Activated CD4-positive, alpha-beta T cell treated with anti-CD3 and anti-CD28 coated beads for 48 hours (primary cell): ENCODE data around the gene MKLN1.

ENCODE experiments used
- DNase-seq: peaks from one replicate; pipeline ENCODE4 v3.0.0-alpha.2; 2020

MKLN1 gene

GRCh38 chr7:131471250-131472004 lies 143.8 kb downstream of the MKLN1 start:
- no peak for DNase-seq

- DNase-seq = no peak
These were observed 149.1 kb downstream of the MKLN1 start for GRCh38 chr7:131476740-131477139.

- no peak for DNase-seq
These were observed 153.0 kb downstream of the MKLN1 start for GRCh38 chr7:131480384-131481315.

- no peak for DNase-seq
These were observed 155.1 kb downstream of the MKLN1 start for GRCh38 chr7:131482800-131483199.

- no peak for DNase-seq
These were observed 155.9 kb downstream of the MKLN1 start for GRCh38 chr7:131483586-131483985.

GRCh38 chr7:131486346-131486745 lies 158.7 kb downstream of the MKLN1 start:
- no peak for DNase-seq

- no peak for DNase-seq
These were observed 159.5 kb downstream of the MKLN1 start for GRCh38 chr7:131487217-131487616.

- no peak for DNase-seq
These were observed 160.7 kb downstream of the MKLN1 start for GRCh38 chr7:131488361-131488760.

- DNase-seq = no peak
These were observed 161.5 kb downstream of the MKLN1 start for GRCh38 chr7:131489196-131489595.

- no peak for DNase-seq
These were observed 162.2 kb downstream of the MKLN1 start for GRCh38 chr7:131489881-131490280.

- no peak for DNase-seq
These were observed 165.4 kb downstream of the MKLN1 start for GRCh38 chr7:131493081-131493480.

- no peak for DNase-seq
These were observed 165.9 kb downstream of the MKLN1 start for GRCh38 chr7:131493581-131493980.

GRCh38 chr7:131494182-131494581 lies 166.5 kb downstream of the MKLN1 start:
- no peak for DNase-seq

- DNase-seq = no peak
These were observed 168.2 kb downstream of the MKLN1 start for GRCh38 chr7:131495669-131496498.

GRCh38 chr7:131497454-131497853 lies 169.8 kb downstream of the MKLN1 start:
- no peak for DNase-seq

- DNase-seq = no peak
These were observed 170.7 kb downstream of the MKLN1 start for GRCh38 chr7:131498237-131498885.

GRCh38 chr7:131499801-131500200 lies 172.1 kb downstream of the MKLN1 start:
- DNase-seq = no peak

GRCh38 chr7:131500357-131500756 lies 172.7 kb downstream of the MKLN1 start:
- DNase-seq = no peak

- peak; percentile 60 for DNase-seq
These were observed 173.7 kb downstream of the MKLN1 start for GRCh38 chr7:131501422-131501821.

- no peak for DNase-seq
These were observed 174.4 kb downstream of the MKLN1 start for GRCh38 chr7:131501930-131502685.

GRCh38 chr7:131502810-131503508 lies 175.3 kb downstream of the MKLN1 start:
- no peak for DNase-seq
